Retinal pigment epithelial cell (primary cell): ENCODE data around the gene UNCX.
"Not testable (repeated sequence)": the region's sequence is repeated elsewhere in the genome, so short reads cannot be mapped to it uniquely, and the experiment has no call there.

Experiments
- DNase-seq: peaks from one replicate; pipeline ENCODE4 v3.0.0-alpha.2; 2010; ENCODE audit warnings: low read depth
- H3K4me3 ChIP-seq: 2 replicates; pipeline ENCODE4 v1.5.1; 2011; ENCODE audit warnings: mild to moderate bottlenecking, low read length, control low read depth, moderate library complexity
- TF ChIP-seq, protein P1 (sequence below): conservative IDR thresholded peaks from 2 replicates; pipeline ENCODE4 v1.5.1; 2011; ENCODE audit warnings: low read depth, low read length, control low read depth, inconsistent platforms

Gene UNCX

DNA sequence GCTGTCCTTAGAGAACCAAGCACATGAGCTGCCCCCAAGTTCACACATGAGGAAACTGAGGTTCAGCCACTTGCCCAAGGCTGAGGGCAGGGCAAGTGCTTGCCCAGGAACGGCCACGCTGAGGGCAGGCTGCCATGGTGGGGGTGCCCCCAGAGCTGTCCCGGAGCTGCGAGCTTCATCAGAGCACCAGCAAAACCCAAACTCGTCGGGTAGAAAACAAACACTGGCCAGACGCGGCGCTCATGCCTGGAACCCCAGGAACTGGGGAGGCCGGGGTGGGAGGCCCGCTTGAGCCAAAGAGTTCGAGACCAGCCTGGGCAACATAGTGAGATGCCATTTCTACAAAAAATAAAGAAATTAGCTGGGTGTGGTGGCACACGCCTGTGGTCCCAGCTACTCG lies 38.4 kb downstream of the UNCX start:
- H3K4me3 ChIP-seq, result no peak overlapping the region
- no peak for DNase-seq
- TF ChIP-seq, protein P1, sequence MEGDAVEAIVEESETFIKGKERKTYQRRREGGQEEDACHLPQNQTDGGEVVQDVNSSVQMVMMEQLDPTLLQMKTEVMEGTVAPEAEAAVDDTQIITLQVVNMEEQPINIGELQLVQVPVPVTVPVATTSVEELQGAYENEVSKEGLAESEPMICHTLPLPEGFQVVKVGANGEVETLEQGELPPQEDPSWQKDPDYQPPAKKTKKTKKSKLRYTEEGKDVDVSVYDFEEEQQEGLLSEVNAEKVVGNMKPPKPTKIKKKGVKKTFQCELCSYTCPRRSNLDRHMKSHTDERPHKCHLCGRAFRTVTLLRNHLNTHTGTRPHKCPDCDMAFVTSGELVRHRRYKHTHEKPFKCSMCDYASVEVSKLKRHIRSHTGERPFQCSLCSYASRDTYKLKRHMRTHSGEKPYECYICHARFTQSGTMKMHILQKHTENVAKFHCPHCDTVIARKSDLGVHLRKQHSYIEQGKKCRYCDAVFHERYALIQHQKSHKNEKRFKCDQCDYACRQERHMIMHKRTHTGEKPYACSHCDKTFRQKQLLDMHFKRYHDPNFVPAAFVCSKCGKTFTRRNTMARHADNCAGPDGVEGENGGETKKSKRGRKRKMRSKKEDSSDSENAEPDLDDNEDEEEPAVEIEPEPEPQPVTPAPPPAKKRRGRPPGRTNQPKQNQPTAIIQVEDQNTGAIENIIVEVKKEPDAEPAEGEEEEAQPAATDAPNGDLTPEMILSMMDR, result no peak

DNA sequence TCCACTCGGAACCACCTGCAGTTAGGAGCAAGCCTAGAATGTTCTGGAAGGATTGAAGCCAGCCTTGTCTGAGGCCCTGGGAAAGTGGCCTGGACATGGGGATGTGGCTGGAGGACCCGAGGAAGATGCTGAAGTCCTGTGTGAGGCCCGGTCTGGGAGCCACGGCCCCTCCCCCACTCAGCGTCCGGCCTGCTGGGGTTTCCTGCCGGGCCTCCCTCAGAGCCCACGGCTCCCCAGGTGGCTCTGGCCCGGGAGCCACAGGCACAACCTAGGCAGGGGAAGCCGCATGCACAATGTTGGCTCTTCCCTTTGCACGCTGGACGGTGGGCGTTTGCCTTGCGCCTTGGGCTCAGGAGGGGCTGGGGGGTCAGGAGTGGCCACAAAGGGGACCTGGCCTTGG lies 39.0 kb downstream of the UNCX start:
- TF ChIP-seq, protein P1, result no peak
- no peak overlapping the region for H3K4me3 ChIP-seq
- DNase-seq, result no peak

DNA sequence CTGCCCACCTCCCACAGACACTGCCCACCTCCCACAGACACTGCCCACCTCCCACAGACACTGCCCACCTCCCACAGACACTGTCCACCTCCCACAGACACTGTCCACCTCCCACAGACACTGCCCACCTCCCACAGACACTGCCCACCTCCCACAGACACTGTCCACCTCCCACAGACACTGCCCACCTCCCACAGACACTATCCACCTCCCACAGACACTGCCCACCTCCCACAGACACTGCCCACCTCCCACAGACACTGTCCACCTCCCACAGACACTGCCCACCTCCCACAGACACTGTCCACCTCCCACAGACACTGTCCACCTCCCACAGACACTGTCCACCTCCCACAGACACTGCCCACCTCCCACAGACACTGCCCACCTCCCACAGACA lies 39.5 kb downstream of the UNCX start:
- H3K4me3 ChIP-seq, DNase-seq: not testable (repeated sequence)

DNA sequence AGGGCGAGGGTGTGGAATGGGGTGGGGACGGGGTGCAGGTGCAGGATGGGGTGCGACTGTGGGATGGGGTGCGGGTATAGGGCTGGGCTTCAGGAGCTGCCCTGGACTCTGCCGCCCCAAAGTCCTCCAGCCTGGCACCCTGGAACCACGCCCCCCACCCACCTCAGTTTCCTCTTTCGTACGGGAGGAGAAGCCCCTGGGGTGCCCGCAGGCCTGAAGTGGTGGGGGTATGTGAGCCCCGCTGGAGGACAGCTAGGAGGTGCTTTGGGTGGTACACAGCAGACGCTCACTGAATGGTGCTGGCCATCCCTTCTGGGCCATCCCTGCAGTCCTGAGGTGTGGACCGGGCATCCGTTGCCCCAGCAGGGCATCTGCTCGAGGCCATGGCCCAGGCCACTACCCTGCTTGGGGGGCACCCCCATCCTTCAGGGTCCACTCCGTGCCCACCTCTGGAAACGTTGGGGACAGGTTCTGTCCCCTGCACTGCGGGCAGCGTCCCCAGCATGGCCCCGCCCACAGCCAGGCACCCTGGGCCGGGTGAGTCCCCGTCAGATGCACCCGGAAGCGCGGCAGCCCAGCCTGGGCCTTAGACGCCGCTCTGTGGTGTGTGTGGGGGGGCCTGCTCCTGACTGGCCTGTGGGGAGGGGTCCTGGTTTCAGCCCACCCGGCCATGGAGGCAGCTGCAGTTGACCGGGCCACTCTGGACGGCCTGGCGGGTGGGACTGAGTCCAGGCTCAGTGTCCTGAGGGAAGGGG lies 41.6 kb downstream of the UNCX start:
- no peak for DNase-seq
- H3K4me3 ChIP-seq, result no peak overlapping the region
- TF ChIP-seq, protein P1, result no peak

DNA sequence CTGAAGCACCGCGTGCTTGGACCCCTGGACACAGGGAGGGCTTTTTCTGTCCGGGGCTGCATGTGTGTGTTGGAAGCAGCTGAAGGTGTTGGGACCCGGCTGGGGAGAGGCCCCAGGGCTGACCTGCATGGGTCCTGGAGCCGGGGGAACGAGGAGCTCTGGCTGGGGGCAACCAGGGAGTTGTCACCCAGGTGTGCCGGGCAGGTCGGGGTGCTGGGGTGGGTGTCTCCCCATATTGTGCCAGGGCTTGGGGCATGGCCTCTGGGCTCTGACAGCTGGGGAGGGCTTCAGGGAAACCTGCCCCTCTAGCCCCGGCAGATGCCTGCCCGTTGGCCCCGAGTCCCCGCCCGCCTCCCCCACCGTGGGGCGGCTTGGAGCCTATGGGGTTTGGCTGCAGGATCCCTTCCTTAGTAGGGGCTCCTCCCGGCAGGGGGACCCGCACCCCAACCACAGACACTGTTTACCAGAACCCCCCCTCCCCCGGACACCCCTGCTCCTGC lies 42.3 kb downstream of the UNCX start:
- DNase-seq, result no peak
- H3K4me3 ChIP-seq, result no peak overlapping the region
- TF ChIP-seq, protein P1, result no peak

DNA sequence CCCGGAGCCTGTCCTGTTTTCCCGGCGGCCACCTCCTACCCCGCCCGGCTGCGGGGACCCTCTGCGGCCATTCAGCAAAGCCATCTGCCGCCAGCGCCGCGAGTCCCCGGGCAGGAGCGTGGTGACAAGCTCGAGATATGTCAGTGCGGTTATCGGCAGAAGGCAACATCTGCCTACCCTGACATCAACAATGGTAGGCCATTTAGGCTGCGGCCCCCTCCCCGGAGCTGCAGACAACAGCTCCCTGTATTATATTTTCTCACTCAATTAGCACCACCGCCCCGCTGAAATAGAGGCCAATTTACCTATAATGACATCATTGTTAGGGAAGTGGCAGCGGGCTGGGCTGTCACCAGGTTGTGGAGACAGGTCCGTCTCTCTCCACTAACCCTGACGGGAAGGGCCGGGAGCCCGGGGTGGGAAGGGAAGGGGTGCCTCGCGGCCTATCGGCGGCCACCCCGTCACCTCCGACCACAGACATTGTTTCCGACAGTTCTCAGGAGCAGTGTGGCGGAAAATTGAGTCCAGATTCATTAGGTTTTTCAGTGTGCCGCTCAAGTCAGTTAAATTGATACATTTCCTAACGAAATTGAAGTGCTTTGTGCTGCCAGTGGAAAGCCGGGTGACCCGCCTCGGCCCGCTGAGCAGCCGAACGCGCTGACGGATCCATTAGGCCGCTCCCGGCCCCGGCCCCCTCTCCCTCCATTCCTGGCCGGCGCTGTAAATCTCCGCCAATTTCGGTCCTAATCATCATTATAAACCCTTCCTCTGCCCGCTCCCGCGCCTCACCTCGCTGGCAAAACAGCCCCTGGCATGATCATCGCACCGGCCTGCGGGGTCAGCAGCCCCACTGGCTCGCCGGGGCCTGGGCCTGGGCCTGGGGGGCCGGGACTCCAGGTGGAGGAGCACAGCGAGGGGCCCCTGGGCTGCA lies 43.0 kb downstream of the UNCX start:
- H3K4me3 ChIP-seq, result no peak overlapping the region
- TF ChIP-seq, protein P1, result no peak
- DNase-seq, result no peak

DNA sequence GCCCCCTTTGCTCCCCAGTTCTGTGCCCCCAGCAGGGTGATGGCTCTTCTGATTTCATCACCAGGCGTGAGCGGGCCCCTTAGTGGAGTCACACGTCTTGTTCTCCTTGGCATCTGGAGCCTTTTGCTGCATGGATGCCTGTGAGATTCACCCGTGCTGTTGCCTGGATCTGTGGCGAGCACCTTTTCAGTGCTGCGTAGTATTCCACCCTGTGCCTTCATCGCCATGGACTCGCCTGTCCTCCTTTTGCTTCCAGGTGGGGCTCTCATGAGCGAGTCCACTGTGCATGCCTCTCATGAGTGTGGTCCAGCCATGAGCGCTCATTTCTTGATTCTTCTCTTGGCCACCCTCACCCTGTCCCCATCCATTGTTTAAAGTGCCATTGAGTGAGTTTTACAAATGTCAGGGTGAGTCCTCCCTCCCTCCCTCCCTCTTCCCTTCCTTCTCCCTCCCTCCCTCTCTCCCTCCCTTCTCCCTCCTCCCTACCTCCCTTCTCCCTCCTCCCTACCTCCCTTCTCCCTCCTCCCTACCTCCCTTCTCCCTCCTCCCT lies 44.0 kb downstream of the UNCX start:
- DNase-seq, result no peak
- TF ChIP-seq, protein P1, result no peak
- no peak overlapping the region for H3K4me3 ChIP-seq
